Measurements from ENCODE around the gene CDYL.

Gene CDYL

GRCh38 chr6:4775494-4776130, 592 bp upstream of the CDYL start:
- TF ChIP-seq CTCF (IDR thresholded peaks at IDR 0.05; ENCODE audit: control insufficient read depth, insufficient read depth, low read depth, low read length, missing control alignments): no peak
- no peak for DNase-seq (ENCODE audit: low read depth)
- peak overlapping the region; percentile 38 for H3K4me3 ChIP-seq (ENCODE audit: control insufficient read depth, low read depth, low read length)

- peak overlapping the region; percentile 69 for H3K4me3 ChIP-seq (ENCODE audit: control insufficient read depth, low read depth, low read length)
- no peak for DNase-seq (ENCODE audit: low read depth)
- TF ChIP-seq CTCF (IDR thresholded peaks at IDR 0.05; ENCODE audit: control insufficient read depth, insufficient read depth, low read depth, low read length, missing control alignments): no peak
These were observed 539 bp downstream of the CDYL start for GRCh38 chr6:4776493-4777393.

GRCh38 chr6:4777394-4777935, 1.3 kb downstream of the CDYL start:
- peak overlapping the region; percentile 69 for H3K4me3 ChIP-seq (ENCODE audit: control insufficient read depth, low read depth, low read length)
- no peak for TF ChIP-seq CTCF (IDR thresholded peaks at IDR 0.05; ENCODE audit: control insufficient read depth, insufficient read depth, low read depth, low read length, missing control alignments)
- no peak for DNase-seq (ENCODE audit: low read depth)

- TF ChIP-seq CTCF (IDR thresholded peaks at IDR 0.05; ENCODE audit: control insufficient read depth, insufficient read depth, low read depth, low read length, missing control alignments): no peak
- no peak overlapping the region for H3K4me3 ChIP-seq (ENCODE audit: control insufficient read depth, low read depth, low read length)
- DNase-seq (ENCODE audit: low read depth): no peak
These were observed 1.9 kb downstream of the CDYL start for GRCh38 chr6:4778086-4778485.

- no peak overlapping the region for H3K4me3 ChIP-seq (ENCODE audit: control insufficient read depth, low read depth, low read length)
- DNase-seq (ENCODE audit: low read depth): no peak
- TF ChIP-seq CTCF (IDR thresholded peaks at IDR 0.05; ENCODE audit: control insufficient read depth, insufficient read depth, low read depth, low read length, missing control alignments): no peak
These were observed 4.2 kb downstream of the CDYL start for GRCh38 chr6:4780360-4780812.

GRCh38 chr6:4781426-4781825, 5.2 kb downstream of the CDYL start:
- DNase-seq (ENCODE audit: low read depth): no peak
- no peak overlapping the region for H3K4me3 ChIP-seq (ENCODE audit: control insufficient read depth, low read depth, low read length)
- no peak for TF ChIP-seq CTCF (IDR thresholded peaks at IDR 0.05; ENCODE audit: control insufficient read depth, insufficient read depth, low read depth, low read length, missing control alignments)
